ENCODE results near the gene ZNF276.

ZNF276 gene

GRCh38 chr16:89736554-89736953 lies 15.2 kb downstream of the ZNF276 start:
- no peak for FAIRE-seq
- DNase-seq (ENCODE audit: insufficient read length, low spot score): no peak
- no peak for TF ChIP-seq CTCF (IDR thresholded peaks at IDR 0.05; ENCODE audit: insufficient read depth, missing control alignments)

- TF ChIP-seq CTCF (IDR thresholded peaks at IDR 0.05; ENCODE audit: insufficient read depth, missing control alignments): no peak
- no peak for DNase-seq (ENCODE audit: insufficient read length, low spot score)
Observed at GRCh38 chr16:89737341-89738071, 16.2 kb downstream of the ZNF276 start.

GRCh38 chr16:89738072-89738377 lies 16.7 kb downstream of the ZNF276 start:
- DNase-seq (ENCODE audit: insufficient read length, low spot score) (no peak), FAIRE-seq (no peak)
- no peak for TF ChIP-seq CTCF (IDR thresholded peaks at IDR 0.05; ENCODE audit: insufficient read depth, missing control alignments)

More at GRCh38 chr16:89737341-89738071, 16.2 kb downstream of the ZNF276 start:
- no peak for FAIRE-seq

- no peak for DNase-seq (ENCODE audit: insufficient read length, low spot score)
- no peak for FAIRE-seq
- no peak for TF ChIP-seq CTCF (IDR thresholded peaks at IDR 0.05; ENCODE audit: insufficient read depth, missing control alignments)
Observed at GRCh38 chr16:89738538-89739317, 17.4 kb downstream of the ZNF276 start.

DNA sequence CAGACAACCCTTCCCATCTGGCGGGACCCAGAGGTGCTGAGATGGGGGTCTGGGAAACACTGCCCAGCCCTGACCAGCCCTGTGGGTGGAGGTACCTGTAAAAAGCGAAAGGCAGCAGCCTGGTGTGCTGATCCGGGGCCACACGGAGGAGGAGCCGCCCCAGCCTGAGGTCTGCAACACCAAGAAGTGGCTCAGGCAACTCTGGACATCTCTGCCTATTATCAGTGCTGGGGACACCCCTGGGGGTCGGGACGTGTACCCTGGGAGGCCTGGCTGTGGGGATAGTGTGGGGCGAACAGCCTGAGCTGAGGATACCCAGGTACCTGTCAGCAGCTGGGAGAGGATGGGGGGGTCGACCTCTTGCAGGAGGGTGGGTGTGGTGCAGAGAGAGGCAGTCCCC lies 18.0 kb downstream of the ZNF276 start:
- FAIRE-seq (no peak), DNase-seq (ENCODE audit: insufficient read length, low spot score) (no peak)
- no peak for TF ChIP-seq CTCF (IDR thresholded peaks at IDR 0.05; ENCODE audit: insufficient read depth, missing control alignments)

DNA sequence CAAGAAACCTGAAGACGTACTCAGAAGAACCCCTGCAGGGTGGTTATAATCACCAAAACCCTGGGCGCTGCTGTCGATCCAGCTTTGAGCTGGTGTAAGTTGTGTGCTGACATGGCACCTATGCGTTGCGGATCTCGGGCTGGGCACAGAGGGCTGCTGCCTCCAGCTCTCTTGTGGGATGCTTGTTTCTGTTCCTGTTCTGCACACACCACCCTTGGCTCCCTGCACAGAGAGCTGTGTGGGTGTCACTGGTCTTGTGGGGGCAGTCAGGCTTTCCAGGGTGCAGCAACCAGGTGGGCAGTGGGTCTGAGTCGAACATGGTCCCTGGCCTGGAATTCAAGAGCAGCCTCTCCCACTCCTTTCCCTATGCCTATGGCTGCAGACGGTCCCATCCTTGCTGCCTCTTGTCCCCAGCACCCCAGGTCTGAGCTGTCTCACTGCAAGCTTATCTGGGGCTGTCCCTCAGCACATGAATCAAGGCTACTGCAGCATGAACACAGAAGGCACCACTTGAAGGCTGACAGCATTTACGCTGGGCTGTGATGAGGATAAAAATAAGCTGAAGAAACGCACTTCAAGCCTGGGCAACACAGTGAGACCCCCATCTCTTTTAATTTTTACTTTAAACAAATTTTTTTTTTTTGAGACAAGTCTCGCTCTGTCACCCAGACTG lies 20.1 kb downstream of the ZNF276 start:
- DNase-seq (ENCODE audit: insufficient read length, low spot score) (no peak), FAIRE-seq (no peak)
- no peak for TF ChIP-seq CTCF (IDR thresholded peaks at IDR 0.05; ENCODE audit: insufficient read depth, missing control alignments)
